GM12878 (cell line): ENCODE measurements around the gene EED. TPM values are rescaled to one million over a fixed set of nuclear protein-coding genes. Genes with fewer than 3 reads are reported as not detected.

Source experiments
- BCL11A ChIP-seq: IDR thresholded peaks from 2 replicates; pipeline ENCODE4 v1.6.1; 2011; ENCODE audit warnings: low read depth, low read length
- CBFB ChIP-seq: IDR thresholded peaks from 2 replicates; pipeline ENCODE4 v1.6.1; 2016; ENCODE audit warnings: antibody characterized with exemption, low read depth
- CBX5 ChIP-seq: sonication (generic); IDR thresholded peaks from 2 replicates; pipeline ENCODE4 v1.6.1; 2016; ENCODE audit warnings: low read depth, moderate library complexity, mild to moderate bottlenecking, inconsistent platforms
- EED ChIP-seq: sonication (generic); IDR thresholded peaks from 2 replicates; pipeline ENCODE4 v1.6.1; 2016; ENCODE audit warnings: antibody characterized with exemption, low read depth
- ESRRA ChIP-seq: IDR thresholded peaks from 2 replicates; pipeline ENCODE4 v1.6.1; 2012; ENCODE audit warnings: mild to moderate bottlenecking, low read length, improper control_type of control experiment
- FOS ChIP-seq: IDR thresholded peaks from 3 replicates; pipeline ENCODE4 v1.6.1; 2011; ENCODE audit warnings: borderline replicate concordance; ENCODE audit not compliant: insufficient read length; ENCODE audit errors: extremely low read depth
- FOXM1 ChIP-seq: IDR thresholded peaks from 2 replicates; pipeline ENCODE4 v1.6.1; 2012; ENCODE audit warnings: low read depth, mild to moderate bottlenecking, inconsistent platforms, low read length, moderate library complexity
- HDAC2 ChIP-seq: fragments of 200-600 bp; sonication (generic); IDR thresholded peaks from 2 replicates; pipeline ENCODE4 v1.6.1; 2017
- JUNB ChIP-seq: IDR thresholded peaks from 2 replicates; pipeline ENCODE4 v1.6.1; 2016; ENCODE audit warnings: antibody characterized with exemption, mild to moderate bottlenecking
- JUND ChIP-seq: IDR thresholded peaks from 2 replicates; pipeline ENCODE4 v1.6.1; 2012; ENCODE audit warnings: low read depth, mild to moderate bottlenecking, low read length, improper control_type of control experiment, moderate library complexity
- MEF2A ChIP-seq: IDR thresholded peaks from 2 replicates; pipeline ENCODE4 v1.6.1; 2011; ENCODE audit warnings: low read depth, mild to moderate bottlenecking, low read length, moderate library complexity; ENCODE audit not compliant: insufficient read depth
- NFIC ChIP-seq: IDR thresholded peaks from 2 replicates; pipeline ENCODE4 v1.6.1; 2012; ENCODE audit warnings: low read depth, mild to moderate bottlenecking, inconsistent platforms, low read length, moderate library complexity
- NFYA ChIP-seq: IDR thresholded peaks from 2 replicates; pipeline ENCODE4 v1.6.1; 2011; ENCODE audit warnings: low read depth, mild to moderate bottlenecking, low read length, improper control_type of control experiment, borderline replicate concordance
- RELA ChIP-seq: fragments of 450-650 bp; IDR thresholded peaks from 2 replicates; pipeline ENCODE4 v1.8.0; 2014; ENCODE audit warnings: borderline replicate concordance; ENCODE audit not compliant: partially characterized antibody
- RELB ChIP-seq: fragments of 450-650 bp; IDR thresholded peaks from 2 replicates; pipeline ENCODE4 v1.6.1; 2017; ENCODE audit warnings: low read depth, mild to moderate bottlenecking, moderate library complexity
- STAT1 ChIP-seq: fragments of 450-650 bp; conservative IDR thresholded peaks from 2 replicates; pipeline ENCODE4 v1.6.1; 2014; ENCODE audit warnings: antibody characterized with exemption, mild to moderate bottlenecking
- ZBED1 ChIP-seq: IDR thresholded peaks from 2 replicates; pipeline ENCODE4 v1.6.1; 2016; ENCODE audit warnings: borderline replicate concordance
- ZBTB33 ChIP-seq: fragments of 450-650 bp; IDR thresholded peaks from 2 replicates; pipeline ENCODE4 v1.6.1; 2017; ENCODE audit warnings: mild to moderate bottlenecking
- ZZZ3 ChIP-seq: IDR thresholded peaks from 2 replicates; pipeline ENCODE4 v1.6.1; 2011; ENCODE audit warnings: low read depth; ENCODE audit not compliant: control insufficient read depth, insufficient read length
- polyA plus RNA-seq, 11 experiments: library from polyadenylated mRNA; depleted of rRNA in 4 of 11; unstranded in 6 of 11; stranded (reverse) in 5 of 11; fragments of >200 nt; fragmentation: Nextera tagmentation in 4 of 11; fragmentation: Illumina TruSeq in 1 of 11; extraction: Ambion mirVana in 4 of 11; extraction: Trizol in 1 of 11; gene quantifications; 1 replicate in 1 of 11; 2 replicates in 10 of 11; pipeline versions ENCODE4 v1.2.1 to v1.2.3, GENCODE V29; 2011 to 2016; ENCODE audit warnings: inconsistent platforms in 2 of 11, missing spikeins in 2 of 11, low read depth in 1 of 11
- total RNA-seq, 4 experiments: library from RNA; depleted of rRNA in 3 of 4; stranded (reverse); fragments of >200 nt in 3 of 4; fragmentation: Illumina TruSeq in 1 of 4; extraction: Trizol in 1 of 4; gene quantifications; 2 replicates each; pipeline versions ENCODE4 v1.2.1 to v1.2.3, GENCODE V29; 2013 to 2021
- TF ChIP-seq, protein P1 (sequence below): IDR thresholded peaks from 2 replicates; pipeline ENCODE4 v1.6.1; 2011; ENCODE audit warnings: borderline replicate concordance, low read depth, mild to moderate bottlenecking, moderate library complexity, low read length; ENCODE audit not compliant: insufficient read depth, poor library complexity, severe bottlenecking
- TF ChIP-seq, protein P2 (sequence below): fragments of 450-650 bp; IDR thresholded peaks from 2 replicates; pipeline ENCODE4 v1.6.1; 2017; ENCODE audit warnings: antibody characterized with exemption, mild to moderate bottlenecking, moderate library complexity

The EED gene
- total and polyA plus RNA-seq, 10 of the 15 experiments (the other 5 are each of a cell fraction or from before 2014, with no cell fraction given), result 41.5 to 140 (median 72.2) TPM

- TF ChIP-seq ZBTB33 (no peak), CBX5 (peak; percentile 90; the same call in 1 of the 2 replicates), ESRRA (no peak), RELA (peak; percentile 100), STAT1 (no peak), HDAC2 (no peak), BCL11A (peak; percentile 98), CBFB (peak; percentile 97), EED (peak; percentile 100), JUND (peak; percentile 84; the same call in 1 of the 2 replicates), NFIC (peak; percentile 99), FOS (no peak), JUNB (peak; percentile 96), MEF2A (peak; percentile 81), NFYA (no peak), FOXM1 (peak; percentile 97), ZBED1 (peak; percentile 91; the same call in 1 of the 2 replicates), ZZZ3 (no peak), RELB (peak; percentile 99)
- TF ChIP-seq, protein P1, sequence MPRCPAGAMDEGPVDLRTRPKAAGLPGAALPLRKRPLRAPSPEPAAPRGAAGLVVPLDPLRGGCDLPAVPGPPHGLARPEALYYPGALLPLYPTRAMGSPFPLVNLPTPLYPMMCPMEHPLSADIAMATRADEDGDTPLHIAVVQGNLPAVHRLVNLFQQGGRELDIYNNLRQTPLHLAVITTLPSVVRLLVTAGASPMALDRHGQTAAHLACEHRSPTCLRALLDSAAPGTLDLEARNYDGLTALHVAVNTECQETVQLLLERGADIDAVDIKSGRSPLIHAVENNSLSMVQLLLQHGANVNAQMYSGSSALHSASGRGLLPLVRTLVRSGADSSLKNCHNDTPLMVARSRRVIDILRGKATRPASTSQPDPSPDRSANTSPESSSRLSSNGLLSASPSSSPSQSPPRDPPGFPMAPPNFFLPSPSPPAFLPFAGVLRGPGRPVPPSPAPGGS, result peak; percentile 99
- TF ChIP-seq, protein P2, sequence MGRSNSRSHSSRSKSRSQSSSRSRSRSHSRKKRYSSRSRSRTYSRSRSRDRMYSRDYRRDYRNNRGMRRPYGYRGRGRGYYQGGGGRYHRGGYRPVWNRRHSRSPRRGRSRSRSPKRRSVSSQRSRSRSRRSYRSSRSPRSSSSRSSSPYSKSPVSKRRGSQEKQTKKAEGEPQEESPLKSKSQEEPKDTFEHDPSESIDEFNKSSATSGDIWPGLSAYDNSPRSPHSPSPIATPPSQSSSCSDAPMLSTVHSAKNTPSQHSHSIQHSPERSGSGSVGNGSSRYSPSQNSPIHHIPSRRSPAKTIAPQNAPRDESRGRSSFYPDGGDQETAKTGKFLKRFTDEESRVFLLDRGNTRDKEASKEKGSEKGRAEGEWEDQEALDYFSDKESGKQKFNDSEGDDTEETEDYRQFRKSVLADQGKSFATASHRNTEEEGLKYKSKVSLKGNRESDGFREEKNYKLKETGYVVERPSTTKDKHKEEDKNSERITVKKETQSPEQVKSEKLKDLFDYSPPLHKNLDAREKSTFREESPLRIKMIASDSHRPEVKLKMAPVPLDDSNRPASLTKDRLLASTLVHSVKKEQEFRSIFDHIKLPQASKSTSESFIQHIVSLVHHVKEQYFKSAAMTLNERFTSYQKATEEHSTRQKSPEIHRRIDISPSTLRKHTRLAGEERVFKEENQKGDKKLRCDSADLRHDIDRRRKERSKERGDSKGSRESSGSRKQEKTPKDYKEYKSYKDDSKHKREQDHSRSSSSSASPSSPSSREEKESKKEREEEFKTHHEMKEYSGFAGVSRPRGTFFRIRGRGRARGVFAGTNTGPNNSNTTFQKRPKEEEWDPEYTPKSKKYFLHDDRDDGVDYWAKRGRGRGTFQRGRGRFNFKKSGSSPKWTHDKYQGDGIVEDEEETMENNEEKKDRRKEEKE, result no peak
Observed at GRCh38 chr11:86214710-86215109, 29.8 kb upstream of the EED start (continued).
